Left ventricle myocardium inferior (tissue), 1 donor: Measurements from ENCODE around the gene CPNE5. TPM values are rescaled to one million over a fixed set of nuclear protein-coding genes. Genes with fewer than 3 reads are reported as not detected.

ENCODE experiments used
- DNase-seq: peaks from one replicate; pipeline ENCODE4 v3.0.0-alpha.2; 2020
- H3K27ac ChIP-seq: fragments of 200-600 bp; replicated peaks from 2 replicates; pipeline ENCODE4 v1.8.0; 2021
- H3K27me3 ChIP-seq: fragments of 200-600 bp; 2 replicates; pipeline ENCODE4 v1.8.0; 2021; ENCODE audit warnings: low read depth
- H3K36me3 ChIP-seq: fragments of 200-600 bp; 2 replicates; pipeline ENCODE4 v1.8.0; 2021
- H3K4me1 ChIP-seq: fragments of 200-600 bp; 2 replicates; pipeline ENCODE4 v1.8.0; 2021
- H3K4me3 ChIP-seq: fragments of 200-600 bp; 2 replicates; pipeline ENCODE4 v1.8.0; 2021; ENCODE audit warnings: mild to moderate bottlenecking, moderate library complexity
- H3K9me3 ChIP-seq: fragments of 200-600 bp; replicated peaks from 2 replicates; pipeline ENCODE4 v1.8.0; 2021
- intact Hi-C: fragments of 100-400 bp; cut with micrococcal nuclease; formaldehyde crosslinking; loops from one replicate; pipeline ENCODE4 v1.11.0; 2022
- total RNA-seq: library from RNA; stranded (reverse); fragmentation: NEBNext Ultra II Directional; extraction: Animal tissue kit (Norgen Biotek cat#: 25700); gene quantifications from one replicate; pipeline ENCODE4 v1.2.1, GENCODE V29; 2021
- TF ChIP-seq, protein P1 (sequence below): fragments of 200-600 bp; IDR thresholded peaks from 2 replicates; pipeline ENCODE4 v1.8.0; 2021; ENCODE audit warnings: antibody characterized with exemption, mild to moderate bottlenecking, borderline replicate concordance
- donor health status: DM: no; HTN: yes; CAD: no; lungs with severe emphysema.

The CPNE5 gene
- total RNA-seq, 1 donor from 2014 or later: 26.5 TPM

DNA sequence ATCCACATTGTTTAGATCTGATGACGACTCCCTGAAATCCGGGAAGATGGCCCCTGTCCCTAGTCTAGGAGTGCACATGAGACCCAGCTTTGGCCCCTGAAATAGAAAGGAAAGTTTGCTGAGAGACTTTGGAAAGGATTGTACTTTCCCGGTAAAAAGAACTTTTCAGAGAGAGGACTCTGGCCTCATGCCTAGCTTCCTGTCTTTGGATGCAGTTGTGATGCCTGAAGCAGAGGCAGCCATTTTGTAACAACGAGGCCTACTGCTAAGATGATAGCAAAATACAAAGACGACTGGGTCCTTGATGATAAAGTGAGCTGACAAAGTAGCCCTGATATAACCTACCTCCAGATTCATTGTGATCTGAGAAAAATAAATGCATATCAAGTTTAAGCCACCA, 6.9 kb downstream of the CPNE5 start:
- Histone ChIP-seq H3K4me1 (peaks cover 68% of the 10 kb centered on the region), H3K9me3 (no peaks in the 10 kb centered on the region), H3K36me3 (no peaks in the 10 kb centered on the region), H3K4me3 (no peak overlapping the region), H3K27ac (no peak overlapping the region), H3K27me3 (no peaks in the 10 kb centered on the region)
- DNase-seq: no peak
- intact Hi-C loops: loop anchor here (10.0 kb wide), 1 partner anchor 218 kb away; no protein-coding TSS in a partner anchor
- TF ChIP-seq, protein P1, sequence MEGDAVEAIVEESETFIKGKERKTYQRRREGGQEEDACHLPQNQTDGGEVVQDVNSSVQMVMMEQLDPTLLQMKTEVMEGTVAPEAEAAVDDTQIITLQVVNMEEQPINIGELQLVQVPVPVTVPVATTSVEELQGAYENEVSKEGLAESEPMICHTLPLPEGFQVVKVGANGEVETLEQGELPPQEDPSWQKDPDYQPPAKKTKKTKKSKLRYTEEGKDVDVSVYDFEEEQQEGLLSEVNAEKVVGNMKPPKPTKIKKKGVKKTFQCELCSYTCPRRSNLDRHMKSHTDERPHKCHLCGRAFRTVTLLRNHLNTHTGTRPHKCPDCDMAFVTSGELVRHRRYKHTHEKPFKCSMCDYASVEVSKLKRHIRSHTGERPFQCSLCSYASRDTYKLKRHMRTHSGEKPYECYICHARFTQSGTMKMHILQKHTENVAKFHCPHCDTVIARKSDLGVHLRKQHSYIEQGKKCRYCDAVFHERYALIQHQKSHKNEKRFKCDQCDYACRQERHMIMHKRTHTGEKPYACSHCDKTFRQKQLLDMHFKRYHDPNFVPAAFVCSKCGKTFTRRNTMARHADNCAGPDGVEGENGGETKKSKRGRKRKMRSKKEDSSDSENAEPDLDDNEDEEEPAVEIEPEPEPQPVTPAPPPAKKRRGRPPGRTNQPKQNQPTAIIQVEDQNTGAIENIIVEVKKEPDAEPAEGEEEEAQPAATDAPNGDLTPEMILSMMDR: no peak

DNA sequence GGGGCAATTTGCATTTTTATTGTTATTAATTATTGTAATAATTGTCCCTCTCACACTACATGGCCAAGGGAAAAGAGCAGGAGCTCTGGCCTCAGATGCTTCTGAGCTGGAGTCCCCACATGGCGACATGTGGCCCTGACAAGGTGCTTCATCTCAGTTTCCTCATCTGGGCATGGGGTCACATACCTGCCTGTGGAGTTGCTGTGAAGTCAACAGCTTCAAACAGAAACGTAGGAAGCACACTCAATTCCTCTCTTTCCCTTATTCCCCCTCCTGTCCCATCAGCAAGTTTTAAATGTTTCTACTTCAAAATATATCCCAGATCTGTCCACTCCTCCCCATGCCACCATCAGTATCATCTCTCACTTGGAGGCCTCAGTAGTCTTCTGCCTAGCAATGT, 8.7 kb downstream of the CPNE5 start:
- TF ChIP-seq, protein P1: no peak
- no peak for DNase-seq

DNA sequence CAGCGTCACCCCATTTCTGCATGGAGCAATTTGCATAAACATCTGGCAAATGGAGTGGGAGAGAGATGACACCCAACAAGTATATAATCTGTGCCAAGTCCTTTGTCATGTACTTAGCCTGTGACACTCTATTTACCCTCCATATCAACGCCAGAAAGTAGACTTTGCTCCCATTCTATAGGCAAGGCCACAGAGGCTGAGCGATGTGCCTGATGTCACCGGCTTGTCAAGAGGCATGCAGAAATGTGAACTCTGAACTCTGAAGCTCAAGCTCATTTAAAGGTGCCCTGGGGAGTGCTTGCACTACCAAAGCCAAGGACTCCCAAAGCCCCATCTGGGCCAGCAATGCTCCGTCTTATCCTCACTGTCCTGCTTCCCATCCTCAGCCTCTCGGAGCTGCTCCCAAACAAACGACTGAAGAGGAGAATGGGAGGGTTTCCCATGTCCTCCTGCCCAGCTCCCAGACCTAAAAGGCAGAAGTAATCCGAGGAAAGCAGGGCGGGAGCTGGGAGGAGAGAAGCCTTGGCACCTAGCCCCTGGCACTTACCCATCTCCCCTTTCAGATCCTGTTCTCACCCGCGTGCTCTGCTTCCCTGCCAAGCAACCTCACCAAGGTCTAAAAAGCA, 9.2 kb downstream of the CPNE5 start:
- TF ChIP-seq, protein P1: no peak
- H3K27ac ChIP-seq: peak overlapping the region; percentile 79
- H3K27me3 ChIP-seq: no peaks in the 10 kb centered on the region
- no peaks in the 10 kb centered on the region for H3K9me3 ChIP-seq
- intact Hi-C loops: loop anchor here (10.0 kb wide), 1 partner anchor 215 kb away; no protein-coding TSS in a partner anchor
- H3K4me1 ChIP-seq: peaks cover 77% of the 10 kb centered on the region
- H3K4me3 ChIP-seq: peak overlapping the region; percentile 9
- DNase-seq: peak; percentile 84
- H3K36me3 ChIP-seq: no peaks in the 10 kb centered on the region

More for the DNA sequence above, 8.7 kb downstream of the CPNE5 start:
- Histone ChIP-seq H3K27me3 (no peaks in the 10 kb centered on the region), H3K36me3 (no peaks in the 10 kb centered on the region), H3K4me3 (no peak overlapping the region), H3K4me1 (peaks cover 74% of the 10 kb centered on the region), H3K27ac (peak overlapping the region; percentile 79), H3K9me3 (no peaks in the 10 kb centered on the region)
- intact Hi-C loops: loop anchor here (10.0 kb wide), 1 partner anchor 216 kb away; no protein-coding TSS in a partner anchor

DNA sequence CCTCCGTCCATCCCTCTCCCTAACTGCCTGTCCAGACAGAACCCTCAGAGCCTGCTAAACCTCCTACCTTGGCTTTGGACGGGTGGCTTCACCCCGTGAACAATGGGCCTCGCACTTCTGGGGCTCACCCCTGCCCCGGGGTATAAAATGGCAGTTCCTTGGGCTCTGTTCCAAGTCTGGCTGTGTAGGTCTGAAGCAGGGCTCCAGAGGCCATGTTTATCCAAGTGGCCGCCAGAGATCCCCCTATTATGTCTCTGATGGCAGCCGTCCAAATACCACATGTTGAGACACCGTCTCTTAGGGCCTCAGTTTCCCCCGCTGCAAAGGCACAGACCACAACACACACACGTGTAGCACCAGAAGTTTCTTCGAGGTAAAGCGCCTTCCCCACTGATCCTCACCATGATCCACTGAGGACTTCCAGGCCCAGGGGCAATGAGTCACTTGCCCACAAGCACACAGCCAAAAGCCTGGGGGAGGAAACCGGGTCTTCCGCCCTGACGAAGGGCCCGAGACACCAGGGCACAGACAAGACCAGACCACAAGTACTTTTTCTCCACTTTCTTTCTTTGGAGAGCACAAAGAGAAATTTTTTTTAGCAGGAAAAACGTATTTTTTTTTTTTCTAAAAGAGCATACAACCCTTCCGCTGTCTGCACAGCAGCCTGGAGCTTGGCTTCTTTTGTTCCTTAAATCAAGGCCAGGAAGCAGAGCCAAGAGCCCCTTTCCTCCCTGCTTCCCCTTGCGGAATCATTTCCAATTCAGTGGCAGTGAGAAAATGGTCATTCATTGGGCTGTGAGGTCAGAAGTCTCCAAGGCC, 11.8 kb downstream of the CPNE5 start:
- H3K4me3 ChIP-seq: no peak overlapping the region
- no peaks in the 10 kb centered on the region for H3K9me3 ChIP-seq
- no peak for DNase-seq
- H3K36me3 ChIP-seq: no peaks in the 10 kb centered on the region
- peaks cover 92% of the 10 kb centered on the region for H3K4me1 ChIP-seq
- no peaks in the 10 kb centered on the region for H3K27me3 ChIP-seq
- H3K27ac ChIP-seq: peak overlapping the region; percentile 66
- TF ChIP-seq, protein P1: no peak
- intact Hi-C loops: no loop called here

DNA sequence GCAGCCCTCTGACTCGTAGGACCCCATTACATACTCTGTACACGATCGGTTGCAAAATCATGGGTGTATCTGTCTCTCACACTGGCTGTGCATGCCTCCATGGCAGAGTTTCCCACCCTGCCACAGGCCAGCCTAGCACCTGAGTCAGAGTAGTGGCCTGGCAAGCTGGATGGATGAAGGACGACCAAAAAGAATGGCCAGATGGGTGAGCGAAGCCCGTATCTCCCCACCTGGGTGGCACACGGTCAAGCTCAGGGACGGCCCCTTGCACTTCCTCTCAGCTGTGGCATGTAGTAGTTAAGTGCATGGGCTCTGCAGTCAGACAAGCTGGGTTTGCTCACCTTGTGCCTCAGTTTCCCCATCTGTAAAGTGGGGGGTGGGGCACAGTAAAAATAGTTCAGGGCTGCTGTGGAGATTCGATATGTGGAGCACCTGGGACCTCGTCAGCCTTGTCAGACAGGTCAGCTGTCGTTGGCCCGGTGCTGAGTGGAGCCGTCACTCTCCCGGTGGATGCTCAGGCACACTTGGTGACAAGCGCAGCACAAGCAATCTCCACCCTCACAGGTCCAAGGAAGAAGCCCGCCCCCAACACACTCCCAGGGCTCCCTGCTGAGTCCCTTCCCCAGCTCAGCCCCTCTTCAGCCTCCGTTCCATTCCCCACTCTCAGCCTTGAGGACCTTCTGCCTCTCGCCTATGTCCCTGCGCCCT, 12.6 kb downstream of the CPNE5 start:
- Histone ChIP-seq H3K36me3 (no peaks in the 10 kb centered on the region), H3K4me1 (peaks cover 97% of the 10 kb centered on the region), H3K9me3 (no peaks in the 10 kb centered on the region), H3K27me3 (no peaks in the 10 kb centered on the region), H3K27ac (peak overlapping the region; percentile 66), H3K4me3 (no peak overlapping the region)
- intact Hi-C loops: no loop called here
- TF ChIP-seq, protein P1: no peak
- DNase-seq: no peak
